Retina (tissue), 1 donor: ENCODE data around the gene GPR137B.
"Not testable (repeated sequence)": the region's sequence is repeated elsewhere in the genome, so short reads cannot be mapped to it uniquely, and the experiment has no call there.

ENCODE experiments used
- DNase-seq: peaks from one replicate; pipeline ENCODE4 v3.0.0-alpha.2; 2016

GPR137B gene

DNA sequence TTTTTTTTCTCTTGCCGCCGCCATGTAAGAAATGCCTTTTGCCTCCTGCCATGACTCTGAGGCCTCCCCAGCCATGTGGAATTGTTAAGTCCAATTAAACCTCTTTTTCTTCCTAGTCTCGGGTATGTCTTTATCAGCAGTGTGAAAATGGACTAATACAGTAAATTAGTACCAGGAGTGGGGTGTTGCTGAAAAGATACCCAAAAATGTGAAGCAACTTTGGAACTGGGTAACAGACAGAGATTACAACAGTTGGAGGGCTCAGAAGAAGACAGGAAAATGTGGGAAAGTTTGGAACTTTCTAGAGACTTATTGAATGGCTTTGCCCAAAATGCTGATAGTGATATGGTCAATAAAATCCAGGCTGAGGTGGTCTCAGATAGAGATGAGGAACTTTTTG, 19.4 kb downstream of the GPR137B start:
- not testable (repeated sequence) for DNase-seq

DNA sequence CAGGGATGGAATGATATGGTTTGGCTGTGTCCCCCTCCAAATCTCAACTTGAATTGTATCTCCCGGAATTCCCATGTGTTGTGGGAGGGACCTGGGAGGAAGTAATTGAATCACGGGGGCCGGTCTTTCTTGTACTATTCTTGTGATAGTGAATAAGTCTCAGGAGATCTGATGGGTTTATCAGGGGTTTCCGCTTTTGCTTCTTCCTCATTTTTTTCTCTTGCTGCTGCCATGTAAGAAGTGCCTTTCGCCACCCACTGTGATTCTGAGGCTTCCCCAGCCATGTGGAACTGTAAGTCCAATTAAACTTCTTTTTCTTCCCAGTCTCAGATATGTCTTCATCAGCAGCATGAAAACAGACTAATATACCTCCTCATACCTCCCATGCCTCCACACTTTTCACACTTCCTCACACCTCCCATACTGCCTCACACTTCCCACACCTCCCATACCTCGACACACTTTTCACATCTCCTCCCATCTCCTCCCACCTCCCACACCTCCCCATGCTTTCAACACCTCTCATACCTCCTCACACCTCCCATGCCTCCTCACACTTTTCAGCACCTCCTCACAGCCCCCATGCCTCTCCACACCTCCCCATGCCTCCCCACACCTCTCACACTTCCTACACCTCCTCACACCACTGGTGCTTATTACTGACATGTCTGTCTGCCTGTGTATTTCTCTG, 21.3 kb downstream of the GPR137B start:
- DNase-seq, result no peak

DNA sequence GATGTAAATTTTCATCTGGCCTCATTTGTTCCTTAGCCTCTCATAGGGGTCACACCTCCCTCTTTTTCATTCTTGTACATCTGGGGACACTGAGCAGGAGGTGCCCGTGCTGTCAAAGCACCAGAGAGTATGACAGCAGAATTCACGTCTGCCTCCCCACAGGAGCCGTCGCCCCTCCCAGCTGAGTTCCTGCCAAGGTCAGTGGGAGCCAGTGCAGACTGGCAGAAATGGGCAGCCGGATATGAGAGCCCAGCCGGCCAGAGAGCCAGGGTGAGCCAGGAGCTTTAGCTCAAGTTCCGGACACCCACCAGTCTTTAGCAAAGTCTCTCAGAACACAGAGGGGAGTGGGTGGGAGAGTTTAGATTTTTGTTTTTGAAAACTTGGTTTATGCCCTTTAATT, 21.9 kb downstream of the GPR137B start:
- no peak for DNase-seq

DNA sequence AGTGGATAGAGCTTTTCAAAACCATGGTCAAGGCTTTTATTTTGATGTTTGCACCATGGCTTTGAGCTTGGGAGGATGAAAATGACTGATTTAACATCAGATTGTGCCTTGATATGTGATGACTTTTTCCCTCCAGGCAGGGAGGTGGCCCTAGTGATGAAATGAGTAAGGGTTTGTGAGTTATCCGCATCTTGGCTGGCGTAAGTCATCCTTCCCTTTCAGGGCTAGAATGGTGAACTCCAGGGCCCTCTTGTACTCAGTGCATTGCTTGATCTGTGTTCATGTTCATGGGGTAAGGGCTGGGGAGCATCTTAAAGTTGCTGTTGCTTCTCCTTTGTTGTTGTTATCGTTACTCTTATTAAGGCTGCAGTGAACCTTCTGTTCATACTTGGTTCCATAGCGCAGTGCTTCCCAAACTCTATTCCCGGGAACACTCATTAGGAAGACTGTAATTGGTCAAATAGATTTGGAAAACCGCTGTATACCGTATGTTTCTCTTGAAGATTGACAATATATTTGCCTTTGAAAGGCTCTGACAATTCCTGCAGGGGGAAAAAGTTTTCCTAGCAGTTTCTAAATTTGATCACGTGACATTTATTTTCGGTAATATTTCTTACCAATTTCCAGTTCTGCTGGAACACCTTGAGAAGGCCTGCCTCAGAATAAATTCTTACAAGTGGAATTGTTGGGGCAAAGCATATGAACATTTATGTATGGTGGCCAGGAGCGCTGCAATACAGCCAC, 23.1 kb downstream of the GPR137B start:
- DNase-seq, result no peak

DNA sequence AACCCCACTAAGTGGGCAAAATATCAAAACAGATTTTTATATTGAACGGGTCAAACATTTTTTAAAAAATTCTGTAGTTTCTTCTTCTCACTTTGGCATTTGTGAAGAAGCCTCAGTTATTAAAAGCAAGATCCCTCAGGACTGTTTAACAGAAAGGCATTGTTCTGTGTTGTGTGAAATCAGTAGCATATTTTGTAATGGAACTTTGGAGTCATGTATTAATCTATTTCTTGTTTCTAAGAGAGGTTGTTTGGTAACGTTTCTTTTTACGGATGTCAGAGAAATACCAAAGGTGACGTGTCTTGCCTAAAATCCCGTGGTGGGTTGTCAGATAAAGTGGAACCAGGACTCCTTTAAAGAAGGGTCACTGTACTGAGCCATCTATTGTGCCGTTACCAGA, 23.7 kb downstream of the GPR137B start:
- no peak for DNase-seq

DNA sequence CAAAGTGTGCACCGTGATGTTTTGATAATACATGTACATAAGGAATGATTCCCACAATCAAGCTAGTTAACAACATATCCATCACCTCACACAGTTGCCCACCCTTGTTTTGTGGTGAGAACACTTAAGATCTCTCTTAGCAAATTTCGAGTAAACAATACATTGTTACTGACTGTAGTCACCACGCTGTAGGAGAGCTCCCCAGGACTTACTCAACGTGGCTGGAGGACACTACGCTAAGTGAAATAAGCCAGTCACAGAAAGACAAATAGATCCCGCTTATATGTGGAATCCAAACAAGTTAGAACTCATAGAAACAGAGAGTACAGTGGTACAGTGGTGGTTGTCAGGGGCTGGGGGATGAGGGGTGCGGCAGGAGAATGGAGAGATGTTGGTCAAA, 24.8 kb downstream of the GPR137B start:
- DNase-seq, result no peak

DNA sequence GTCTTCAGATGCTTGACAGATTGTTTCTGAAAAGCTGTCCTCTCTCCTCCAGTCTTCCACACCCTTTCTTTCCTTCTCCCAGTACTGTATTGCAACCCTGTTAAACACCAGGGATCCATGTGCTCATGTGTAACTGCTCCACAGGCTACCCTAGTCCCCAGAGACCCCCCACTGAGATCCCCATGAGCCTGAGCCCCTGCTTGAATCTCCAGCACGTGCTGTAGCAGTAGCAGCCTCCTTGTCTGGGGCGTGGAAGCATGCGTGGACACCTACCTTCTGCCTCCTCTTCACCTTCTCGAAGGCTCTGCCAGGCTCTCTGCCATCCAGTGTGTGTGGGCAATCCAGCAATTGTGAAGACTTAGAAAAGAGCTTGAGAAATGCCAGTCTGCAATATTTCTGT, 25.2 kb downstream of the GPR137B start:
- DNase-seq, result no peak

DNA sequence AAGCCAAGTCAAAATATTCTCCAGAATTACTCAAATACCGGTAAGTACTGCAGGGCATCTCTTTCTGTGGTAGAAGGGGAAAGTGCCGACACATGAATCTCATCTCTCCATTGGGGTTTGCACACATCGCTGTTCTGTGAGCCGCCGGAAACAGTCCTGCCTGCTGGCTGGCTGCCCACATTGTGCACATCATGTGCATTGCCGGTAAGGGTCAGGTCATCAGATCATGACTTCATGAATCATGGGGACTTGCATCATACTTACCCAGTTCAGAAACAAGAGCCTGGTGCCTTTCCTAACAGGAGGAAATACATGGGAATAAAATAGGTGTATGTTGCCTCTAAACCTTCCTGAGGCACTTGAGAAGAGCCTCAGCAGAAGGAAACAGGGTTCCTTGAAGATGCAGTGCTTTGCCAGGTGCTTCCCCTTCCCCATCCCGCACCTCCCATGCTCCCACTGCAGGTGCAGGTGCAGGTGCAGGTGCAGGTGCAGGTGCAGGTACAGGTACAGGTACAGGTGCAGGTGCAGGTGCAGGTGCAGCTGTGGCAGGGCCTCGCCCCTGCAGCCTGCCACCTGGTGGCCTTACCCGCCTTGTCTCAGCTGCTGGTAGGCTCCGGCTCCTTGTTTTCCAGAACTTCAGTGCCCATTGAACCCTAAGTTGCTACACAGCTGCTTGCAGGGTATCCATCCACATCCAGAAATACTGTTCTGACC, 26.5 kb downstream of the GPR137B start:
- DNase-seq, result no peak

DNA sequence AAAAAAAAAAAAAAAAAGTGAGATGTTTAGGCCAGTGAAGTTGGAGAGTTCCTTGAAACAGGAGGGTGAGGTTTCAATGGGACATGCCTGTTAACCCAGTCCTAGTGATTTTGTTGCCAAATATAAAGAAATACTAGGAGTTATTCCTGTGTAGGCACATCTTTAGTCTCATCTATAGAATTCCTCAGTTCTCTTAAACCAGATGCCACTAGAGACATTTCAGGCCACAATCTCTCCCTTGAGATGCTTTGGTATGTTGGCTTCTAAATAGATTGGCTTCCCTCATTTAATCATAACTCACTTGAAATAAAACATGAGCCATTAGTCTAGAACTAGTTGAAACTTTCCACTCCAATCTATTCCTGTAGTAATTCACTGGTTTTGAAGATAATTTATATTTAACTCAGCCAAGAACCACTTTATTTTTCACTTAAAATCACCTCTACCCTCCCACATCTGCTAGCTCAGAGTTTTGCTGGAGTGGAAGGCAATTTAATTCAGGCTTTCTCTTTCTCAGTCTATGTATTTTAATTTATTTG, 29.8 kb downstream of the GPR137B start:
- DNase-seq, result no peak

DNA sequence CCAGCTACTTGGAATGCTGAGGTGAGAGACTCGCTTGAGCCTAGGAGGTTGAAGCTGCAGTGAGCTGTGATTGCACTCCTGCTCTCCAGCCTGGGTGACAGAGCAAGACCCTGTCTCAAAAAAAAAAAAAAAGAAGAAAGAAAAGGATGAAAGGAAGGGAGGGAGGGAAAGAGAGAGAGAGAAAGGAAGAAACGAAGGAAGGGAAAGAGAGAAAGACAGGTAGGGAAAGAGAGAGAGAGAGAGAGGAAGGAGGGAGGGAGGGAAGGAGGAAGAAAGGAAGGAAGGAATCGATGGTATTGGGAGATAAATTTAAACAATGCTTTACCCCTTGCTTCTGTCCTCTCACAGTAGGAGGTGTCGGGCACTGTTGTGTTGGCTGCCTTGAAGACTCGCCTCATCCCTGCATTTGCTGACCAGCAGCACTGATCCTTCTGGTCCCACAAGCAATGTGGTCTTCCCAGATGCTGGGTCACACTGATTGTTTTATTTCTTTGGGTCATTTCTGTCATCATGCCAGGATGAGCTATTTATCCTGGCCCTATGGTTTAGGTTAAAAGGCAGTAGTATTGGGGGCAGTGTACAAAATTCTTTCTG, 30.9 kb downstream of the GPR137B start:
- no peak for DNase-seq

DNA sequence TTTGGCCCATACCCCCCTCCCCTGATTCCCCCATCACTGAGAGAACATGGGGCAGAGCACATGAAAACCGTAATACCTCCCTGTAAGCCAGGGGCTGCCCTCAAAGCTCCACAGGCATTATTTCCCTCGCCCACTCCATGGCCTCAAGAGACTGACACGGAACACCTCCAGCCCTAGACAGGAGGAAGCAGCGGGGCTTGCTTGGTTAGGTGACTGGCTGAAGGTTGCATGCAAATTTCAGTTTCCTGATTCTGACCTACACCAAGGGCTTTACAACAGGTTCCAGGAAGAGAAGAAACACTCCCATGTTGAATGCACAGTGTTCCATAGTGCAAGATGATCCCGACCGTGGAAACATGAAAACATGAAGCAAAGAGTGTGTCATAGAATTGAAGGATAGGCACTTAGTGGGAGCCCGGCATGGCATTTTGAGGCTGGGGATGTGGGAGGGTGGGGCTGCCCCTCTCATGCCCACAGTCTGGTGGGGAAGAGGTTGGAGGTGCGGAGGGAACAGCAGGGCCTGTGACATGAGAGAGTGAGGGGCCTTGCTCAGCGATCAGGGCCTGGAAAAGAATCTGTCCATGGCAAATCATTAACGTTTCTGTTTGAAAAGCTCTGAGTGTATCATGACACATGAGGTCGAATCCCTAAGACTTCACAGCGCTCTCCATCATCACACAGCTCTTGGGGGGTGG, 33.5 kb downstream of the GPR137B start:
- no peak for DNase-seq

DNA sequence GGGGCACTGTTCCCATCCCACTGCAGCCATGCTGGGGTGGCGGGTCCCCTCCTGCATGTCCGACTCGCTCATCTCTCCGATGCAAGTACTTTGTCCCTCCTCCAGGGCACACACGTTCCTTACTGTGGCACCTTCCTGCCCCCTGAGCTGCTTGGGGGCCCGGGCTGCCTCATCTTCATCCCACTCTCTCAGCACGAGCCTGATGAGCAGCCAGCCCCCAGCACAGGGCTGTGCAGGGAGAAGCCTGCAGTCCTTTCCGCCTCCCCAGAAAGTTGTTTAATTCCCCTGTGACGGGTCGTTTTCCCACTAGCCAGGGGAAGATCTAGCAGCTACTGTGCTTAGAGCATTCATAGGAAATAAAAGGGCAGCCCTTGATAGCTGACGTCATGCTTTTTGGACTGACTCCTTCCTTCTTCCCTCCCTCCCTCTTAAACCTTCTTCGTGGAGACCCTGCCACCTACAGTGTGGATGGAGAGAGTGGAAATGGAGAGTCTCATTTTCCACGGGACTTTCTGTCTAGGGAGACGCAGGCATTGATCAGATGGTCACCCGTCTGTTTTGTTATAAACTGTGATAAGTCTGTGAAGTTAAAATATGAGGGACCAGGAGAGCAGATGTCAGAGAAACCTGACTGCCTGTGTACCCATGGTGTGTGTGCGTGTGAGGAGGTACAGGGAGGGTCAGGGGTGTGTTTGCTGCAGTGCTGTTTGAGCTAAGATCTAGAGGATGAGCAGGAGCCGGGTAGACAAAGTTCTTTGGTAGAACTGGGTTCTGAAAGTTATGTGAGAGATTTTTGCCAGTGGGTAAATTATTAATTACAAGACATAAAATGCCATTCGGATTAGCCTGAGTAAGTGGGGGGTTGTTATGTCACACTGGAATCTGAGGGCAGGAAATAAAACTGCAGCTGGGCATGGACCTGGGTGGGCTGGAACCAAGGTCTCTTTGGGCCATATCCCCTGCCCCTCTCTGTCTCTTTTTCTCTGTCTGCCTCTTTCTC, 34.3 kb downstream of the GPR137B start:
- no peak for DNase-seq

DNA sequence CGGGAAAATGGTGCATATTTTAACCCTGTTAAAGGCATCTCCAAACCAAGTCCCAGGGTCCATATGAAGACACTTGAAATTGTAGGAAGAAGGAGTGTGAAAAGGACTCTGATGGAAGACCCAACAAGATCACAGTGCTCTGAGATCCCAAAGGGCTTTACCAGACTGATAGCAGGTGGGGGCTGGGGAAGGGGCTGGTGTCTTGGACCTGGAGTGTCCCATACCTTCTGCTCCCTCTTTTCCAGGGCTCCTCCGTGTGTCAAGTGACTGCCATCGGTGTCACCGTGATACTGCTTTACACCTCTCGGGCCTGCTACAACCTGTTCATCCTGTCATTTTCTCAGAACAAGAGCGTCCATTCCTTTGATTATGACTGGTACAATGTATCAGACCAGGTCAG, 37.3 kb downstream of the GPR137B start:
- DNase-seq, result no peak

DNA sequence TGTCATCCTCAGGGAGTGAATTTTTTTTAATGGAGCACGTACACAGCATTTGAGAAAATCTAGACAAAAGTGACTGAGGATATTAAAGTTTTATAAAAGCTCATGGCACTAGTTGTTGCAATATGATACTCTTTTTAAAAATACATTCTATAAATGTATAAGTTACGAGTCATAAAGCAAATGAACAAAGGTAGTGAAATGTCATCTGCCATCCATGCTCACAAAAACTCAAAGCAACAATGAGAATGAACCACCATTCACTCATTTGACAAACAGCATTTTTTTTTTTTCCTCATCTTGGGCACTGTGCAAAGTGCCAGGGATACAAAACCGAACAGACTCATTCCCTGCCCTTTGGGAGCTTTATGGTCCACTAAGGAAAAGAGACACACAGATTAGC, 38.7 kb downstream of the GPR137B start:
- no peak for DNase-seq

DNA sequence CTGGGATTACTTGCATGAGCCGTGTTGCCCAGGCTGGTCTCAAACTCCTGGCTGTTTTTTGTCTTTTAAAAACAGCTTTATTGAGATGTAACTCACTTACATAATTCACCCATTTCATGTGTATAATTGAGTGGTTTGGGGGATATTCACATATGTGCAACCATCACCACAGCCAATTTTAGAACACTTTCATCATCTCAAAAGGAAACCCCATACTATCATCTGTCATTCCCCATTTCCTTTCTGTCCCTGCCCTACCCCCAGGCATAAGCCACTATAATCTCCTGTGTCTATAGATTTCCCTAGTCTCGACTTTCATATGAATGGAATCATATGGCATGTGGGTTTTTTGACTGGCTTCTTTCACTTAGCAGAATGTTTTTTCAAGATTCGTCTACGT, 43.3 kb downstream of the GPR137B start:
- DNase-seq, result no peak

DNA sequence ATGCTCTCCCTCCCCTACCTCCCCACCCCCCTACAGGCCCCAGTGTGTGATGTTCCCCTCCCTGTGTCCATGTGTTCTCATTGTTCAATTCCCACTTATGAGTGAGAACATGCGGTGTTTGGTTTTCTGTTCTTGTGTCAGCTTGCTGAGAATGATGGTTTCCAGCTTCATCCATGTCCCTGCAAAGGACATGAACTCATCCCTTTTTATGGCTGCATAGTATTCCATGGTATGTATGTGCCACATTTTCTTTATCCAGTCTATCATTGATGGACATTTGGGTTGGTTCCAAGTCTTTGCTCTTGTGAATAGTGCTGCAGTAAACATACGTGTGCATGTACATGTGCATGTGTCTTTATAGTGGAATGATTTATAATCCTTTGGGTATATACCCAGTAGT, 44.1 kb downstream of the GPR137B start:
- DNase-seq, result not testable (repeated sequence)

DNA sequence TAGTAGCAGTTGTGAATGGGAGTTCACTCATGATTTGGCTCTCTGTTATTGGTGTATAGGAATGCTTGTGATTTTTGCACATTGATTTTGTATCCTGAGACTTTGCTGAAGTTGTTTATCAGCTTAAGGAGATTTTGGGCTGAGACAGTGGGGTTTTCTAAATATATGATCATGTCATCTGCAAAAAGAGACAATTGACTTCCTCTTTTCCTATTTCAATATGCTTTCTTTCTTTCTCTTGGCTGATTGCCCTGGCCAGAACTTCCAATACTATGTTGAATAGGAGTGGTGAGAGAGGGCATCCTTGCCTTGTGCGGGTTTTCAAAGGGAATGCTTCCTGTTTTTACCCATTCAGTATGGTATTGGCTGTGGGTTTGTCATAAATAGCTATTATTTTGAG, 45.7 kb downstream of the GPR137B start:
- not testable (repeated sequence) for DNase-seq

DNA sequence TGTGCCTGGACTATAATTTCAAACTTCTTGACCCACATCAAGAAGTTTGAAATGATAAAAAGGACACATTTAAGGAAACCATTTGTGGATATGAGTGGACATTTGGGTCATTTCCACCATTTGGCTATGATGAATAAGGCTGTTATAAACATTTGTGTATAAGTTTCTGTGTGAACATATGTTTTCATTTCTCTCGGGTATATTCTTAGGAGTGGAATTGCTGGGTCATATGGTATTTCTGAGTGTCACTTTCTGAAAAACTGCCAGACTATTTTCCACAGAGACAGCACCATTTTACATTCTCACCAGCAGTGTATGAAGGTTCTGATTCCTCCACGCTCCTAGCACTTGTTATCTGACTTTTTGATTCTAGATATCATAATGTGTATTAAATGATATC, 50.8 kb downstream of the GPR137B start:
- DNase-seq, result no peak

DNA sequence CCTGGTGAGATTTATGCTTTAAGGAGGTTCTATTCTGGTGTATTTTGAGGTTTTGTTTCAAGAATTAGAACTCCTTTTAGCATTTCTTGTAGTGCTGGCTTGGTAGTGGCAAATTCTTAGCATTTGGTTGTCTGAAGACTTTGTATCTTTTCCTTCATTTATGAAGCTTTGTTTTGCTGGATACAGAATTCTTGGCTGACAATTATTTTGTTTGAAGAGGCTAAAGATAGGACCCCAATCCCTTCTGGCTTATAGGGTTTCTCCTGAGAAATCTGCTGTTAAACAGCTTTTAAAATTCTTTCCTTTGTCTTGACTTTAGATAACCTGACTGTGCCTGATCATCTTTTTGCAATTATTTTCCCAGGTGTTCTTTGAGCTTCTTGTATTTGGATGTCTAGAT, 58.6 kb downstream of the GPR137B start:
- no peak for DNase-seq

DNA sequence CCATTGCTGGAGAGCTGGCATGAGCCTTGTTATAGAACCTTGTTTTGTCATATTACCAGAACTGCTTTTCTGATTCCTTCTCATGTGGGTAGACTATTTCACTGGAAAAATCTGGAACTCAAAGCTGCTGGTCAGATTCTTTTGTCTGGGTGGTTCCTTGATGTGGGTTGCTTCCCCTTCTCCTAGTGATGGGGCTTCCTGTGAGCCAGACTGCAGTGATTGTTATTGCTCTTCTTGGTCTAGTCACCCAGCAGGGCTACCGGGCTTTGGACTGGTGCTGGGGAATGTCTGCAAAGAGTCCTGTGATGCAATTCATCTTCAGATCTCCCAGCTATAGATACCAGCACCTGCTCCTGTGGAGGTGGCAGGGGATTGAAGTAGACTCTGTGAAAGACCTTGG, 59.4 kb downstream of the GPR137B start:
- no peak for DNase-seq

DNA sequence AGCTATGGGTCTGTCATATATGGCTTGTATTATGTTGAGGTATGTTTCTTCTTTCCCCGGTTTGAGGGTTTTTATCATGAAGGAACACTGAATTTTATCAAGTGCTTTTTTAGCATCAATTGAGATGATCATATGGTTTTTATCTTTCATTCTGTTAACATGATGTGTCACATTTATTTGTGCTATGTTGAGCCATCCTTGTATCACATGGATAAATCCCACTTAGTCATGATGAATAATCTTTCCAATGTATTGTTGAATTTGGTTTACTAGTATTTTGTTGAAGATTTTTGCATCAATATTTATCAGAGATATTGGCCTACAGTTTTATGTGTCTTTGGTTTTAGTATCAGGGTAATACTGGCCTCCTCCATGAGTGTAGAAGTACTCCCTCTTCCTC, 61.7 kb downstream of the GPR137B start:
- DNase-seq, result no peak
